Measurements from ENCODE around the gene KRTAP5-5.
"Not testable (repeated sequence)": the region's sequence is repeated elsewhere in the genome, so short reads cannot be mapped to it uniquely, and the experiment has no call there.

Gene KRTAP5-5

GRCh38 chr11:1629326-1630185 lies at the start of gene KRTAP5-5:
KRTAP5-5 (plus strand) TSS chr11:1629775; CDS start chr11:1629841, 66 bp downstream.
- no peak for DNase-seq (ENCODE audit: low read depth)
- no peak within 1 kb of the TSS for H3K4me3 ChIP-seq (ENCODE audit: low read depth, low read length)
- no peak for TF ChIP-seq MYC (IDR thresholded peaks at IDR 0.05; ENCODE audit: low read depth, low read length)
- TF ChIP-seq MAX (IDR thresholded peaks at IDR 0.05; ENCODE audit: low read depth, low read length): no peak
- TF ChIP-seq CTCF (IDR thresholded peaks at IDR 0.05; ENCODE audit: low read depth, low read length): no peak
- no peak for TF ChIP-seq POLR2A (IDR thresholded peaks at IDR 0.05; ENCODE audit: extremely low read depth, insufficient read length)

- DNase-seq (ENCODE audit: low read depth): no peak
- TF ChIP-seq POLR2A (IDR thresholded peaks at IDR 0.05; ENCODE audit: extremely low read depth, insufficient read length): no peak
- TF ChIP-seq MAX (IDR thresholded peaks at IDR 0.05; ENCODE audit: low read depth, low read length): no peak
- TF ChIP-seq CTCF (IDR thresholded peaks at IDR 0.05; ENCODE audit: low read depth, low read length): no peak
- no peak for TF ChIP-seq MYC (IDR thresholded peaks at IDR 0.05; ENCODE audit: low read depth, low read length)
- H3K4me3 ChIP-seq (ENCODE audit: low read depth, low read length): no peak overlapping the region
Measured at GRCh38 chr11:1581976-1582375, 47.6 kb upstream of the KRTAP5-5 start.

GRCh38 chr11:1582909-1583308 lies 46.7 kb upstream of the KRTAP5-5 start:
- DNase-seq (ENCODE audit: low read depth); H3K4me3 ChIP-seq (ENCODE audit: low read depth, low read length): not testable (repeated sequence)

- DNase-seq (ENCODE audit: low read depth); H3K4me3 ChIP-seq (ENCODE audit: low read depth, low read length): not testable (repeated sequence)
Measured at GRCh38 chr11:1584661-1585370, 44.8 kb upstream of the KRTAP5-5 start, which contains the start of gene KRTAP5-1. KRTAP5-1 (minus strand) TSS chr11:1585283; CDS start chr11:1585249, 34 bp downstream.

- H3K4me3 ChIP-seq (ENCODE audit: low read depth, low read length): no peak overlapping the region
- DNase-seq (ENCODE audit: low read depth): no peak
- TF ChIP-seq POLR2A (IDR thresholded peaks at IDR 0.05; ENCODE audit: extremely low read depth, insufficient read length) (no peak), CTCF (IDR thresholded peaks at IDR 0.05; ENCODE audit: low read depth, low read length) (no peak), MYC (IDR thresholded peaks at IDR 0.05; ENCODE audit: low read depth, low read length) (no peak), MAX (IDR thresholded peaks at IDR 0.05; ENCODE audit: low read depth, low read length) (no peak)
Measured at GRCh38 chr11:1586699-1587098, 42.9 kb upstream of the KRTAP5-5 start.

- not testable (repeated sequence) for DNase-seq (ENCODE audit: low read depth); H3K4me3 ChIP-seq (ENCODE audit: low read depth, low read length)
Measured at GRCh38 chr11:1589191-1589963, 40.2 kb upstream of the KRTAP5-5 start.

- TF ChIP-seq MYC (IDR thresholded peaks at IDR 0.05; ENCODE audit: low read depth, low read length) (no peak), POLR2A (IDR thresholded peaks at IDR 0.05; ENCODE audit: extremely low read depth, insufficient read length) (no peak), CTCF (IDR thresholded peaks at IDR 0.05; ENCODE audit: low read depth, low read length) (no peak), MAX (IDR thresholded peaks at IDR 0.05; ENCODE audit: low read depth, low read length) (no peak)
- no peak overlapping the region for H3K4me3 ChIP-seq (ENCODE audit: low read depth, low read length)
- no peak for DNase-seq (ENCODE audit: low read depth)
Measured at GRCh38 chr11:1589996-1590395, 39.6 kb upstream of the KRTAP5-5 start.
